ENCODE results near the gene AIRE. TPM values are rescaled to one million over a fixed set of nuclear protein-coding genes. Genes with fewer than 3 reads are reported as not detected.

The AIRE gene
- total and polyA plus RNA-seq, 2 of the 13 experiments (the other 11 are each of a cell fraction or from before 2014, with no cell fraction given) = not detected

- TF ChIP-seq MLX (CRISPR knock-in tag; IDR thresholded peaks at IDR 0.05) = 0 out of 2 replicates have a peak, but pooled peaks have one; percentile 22
- peak; percentile 9; the same call in 1 of the 2 replicates for TF ChIP-seq ZNF503 (CRISPR knock-in tag; IDR thresholded peaks at IDR 0.05)
- 0 out of 4 replicates have a peak, but pooled peaks of 1 of the 2 experiments have one; percentile 1 for TF ChIP-seq POLR2A (IDR thresholded peaks at IDR 0.05; ENCODE audit: insufficient read depth in 1 of 2, low read depth in 2 of 2, low read length in 2 of 2)
- peak; percentile 71; the same call in 1 of the 2 replicates for TF ChIP-seq ZNF567 (CRISPR knock-in tag; IDR thresholded peaks at IDR 0.05; ENCODE audit: borderline replicate concordance)
- TF ChIP-seq ZNF605 (CRISPR knock-in tag; IDR thresholded peaks at IDR 0.05) = peak; percentile 32; the same call in 1 of the 2 replicates
- 0 out of 2 replicates have a peak, but pooled peaks have one; percentile 76 for TF ChIP-seq FOXO4 (CRISPR knock-in tag; conservative IDR thresholded peaks at IDR 0.05)
- TF ChIP-seq ESRRA (CRISPR knock-in tag; IDR thresholded peaks at IDR 0.05; ENCODE audit: low read depth) = peak; percentile 58; the same call in 1 of the 2 replicates
- TF ChIP-seq ARID5B (CRISPR knock-in tag; IDR thresholded peaks at IDR 0.05) = peak; percentile 25; the same call in 1 of the 2 replicates
- peak; percentile 74; the same call in 1 of the 2 replicates for TF ChIP-seq HDAC2 (CRISPR knock-in tag; IDR thresholded peaks at IDR 0.05)
- peak; percentile 23; the same call in 1 of the 2 replicates for TF ChIP-seq ZNF777 (CRISPR knock-in tag; IDR thresholded peaks at IDR 0.05)
- peak; percentile 53 for TF ChIP-seq ZNF687 (CRISPR knock-in tag; IDR thresholded peaks at IDR 0.05)
- TF ChIP-seq ZNF205 (CRISPR knock-in tag; IDR thresholded peaks at IDR 0.05) = peak; percentile 44; the same call in 1 of the 2 replicates
- TF ChIP-seq BCL3 (CRISPR knock-in tag; IDR thresholded peaks at IDR 0.05) = 0 out of 2 replicates have a peak, but pooled peaks have one; percentile 49
Observed at GRCh38 chr21:44302573-44303401, 17.1 kb downstream of the AIRE start (continued).

Measured in HepG2 (cell line).